Memory B cell (primary cell): ENCODE data around the gene DNM2.
"Not testable (repeated sequence)": the region's sequence is repeated elsewhere in the genome, so short reads cannot be mapped to it uniquely, and the experiment has no call there.

Source experiments
- ATAC-seq: fragments of 150-1000 bp; cut with Tn5 transposase; 2 replicates; pipeline ENCODE4 v1.10.0; 2021; ENCODE audit warnings: low read depth, mild to moderate bottlenecking, moderate library complexity
- DNase-seq, 2 donors: peaks; one replicate each; pipeline ENCODE4 v3.0.0; 2022; ENCODE audit warnings: low spot score in 2 of 2
- H3K27ac Mint-ChIP-seq: one replicate; pipeline ENCODE4 v1.8.0; 2022; ENCODE audit warnings: mild to moderate bottlenecking, moderate library complexity, mixed read lengths
- H3K27me3 Mint-ChIP-seq: one replicate; pipeline ENCODE4 v1.8.0; 2022; ENCODE audit warnings: mixed read lengths
- H3K36me3 Mint-ChIP-seq: one replicate; pipeline ENCODE4 v1.8.0; 2022; ENCODE audit warnings: mild to moderate bottlenecking, mixed read lengths
- H3K4me1 Mint-ChIP-seq: one replicate; pipeline ENCODE4 v1.8.0; 2022; ENCODE audit warnings: mixed read lengths
- H3K4me3 Mint-ChIP-seq: one replicate; pipeline ENCODE4 v1.8.0; 2022; ENCODE audit warnings: mild to moderate bottlenecking, moderate library complexity, mixed read lengths
- H3K9me3 Mint-ChIP-seq: one replicate; pipeline ENCODE4 v1.8.0; 2022; ENCODE audit warnings: mixed read lengths

DNM2 gene

GRCh38 chr19:10717356-10718204, at the start of gene DNM2:
TSS of gene DNM2 (plus strand) at chr19:10718079. CDS start at chr19:10718243, 164 bp downstream.
- Mint-ChIP-seq H3K4me3 (peak within 1 kb of the TSS; percentile 88), H3K36me3 (peaks cover 1% of the 10 kb centered on the region), H3K27me3 (no peaks in the 10 kb centered on the region), H3K4me1 (peaks cover 24% of the 10 kb centered on the region), H3K9me3 (no peaks in the 10 kb centered on the region), H3K27ac (peak within 1 kb of the TSS; percentile 81)
- ATAC-seq: peak; percentile 81
- DNase-seq: peak; percentile 94 to 98

DNA sequence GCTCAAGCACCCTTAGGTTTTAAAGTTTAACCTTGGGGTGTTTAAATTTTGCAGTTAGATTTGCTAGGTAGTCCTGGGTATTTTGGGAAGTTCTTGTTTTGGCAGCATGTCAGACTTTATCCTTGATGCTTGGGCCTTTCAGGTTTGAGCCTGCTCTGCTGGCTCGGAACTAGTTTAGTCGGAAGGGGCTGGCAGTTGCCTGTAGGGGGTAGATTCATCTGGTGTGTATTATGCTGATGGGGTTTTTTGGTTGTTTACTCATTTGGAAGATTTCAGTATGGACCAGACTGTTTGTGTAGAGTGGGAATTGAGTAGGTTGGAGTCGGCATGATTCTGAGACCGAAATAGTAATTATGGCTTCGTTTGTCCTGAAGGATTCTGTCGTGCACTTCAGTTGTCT, 48.6 kb upstream of the DNM2 start:
- Mint-ChIP-seq H3K36me3 (peaks cover 7% of the 10 kb centered on the region), H3K4me1 (peaks cover 33% of the 10 kb centered on the region), H3K9me3 (no peaks in the 10 kb centered on the region), H3K27ac (peak overlapping the region; percentile 32), H3K27me3 (no peaks in the 10 kb centered on the region), H3K4me3 (no peak overlapping the region)
- DNase-seq (no peak), ATAC-seq (no peak)

GRCh38 chr19:10670182-10670581, 47.7 kb upstream of the DNM2 start:
- Mint-ChIP-seq H3K4me1 (peaks cover 33% of the 10 kb centered on the region), H3K9me3 (no peaks in the 10 kb centered on the region), H3K4me3 (no peak overlapping the region), H3K27ac (no peak overlapping the region), H3K27me3 (no peaks in the 10 kb centered on the region), H3K36me3 (peaks cover 7% of the 10 kb centered on the region)
- DNase-seq: no peak
- no peak for ATAC-seq

GRCh38 chr19:10670876-10671804, 46.7 kb upstream of the DNM2 start:
- Mint-ChIP-seq H3K4me1 (peaks cover 32% of the 10 kb centered on the region), H3K36me3 (peaks cover 10% of the 10 kb centered on the region)

DNA sequence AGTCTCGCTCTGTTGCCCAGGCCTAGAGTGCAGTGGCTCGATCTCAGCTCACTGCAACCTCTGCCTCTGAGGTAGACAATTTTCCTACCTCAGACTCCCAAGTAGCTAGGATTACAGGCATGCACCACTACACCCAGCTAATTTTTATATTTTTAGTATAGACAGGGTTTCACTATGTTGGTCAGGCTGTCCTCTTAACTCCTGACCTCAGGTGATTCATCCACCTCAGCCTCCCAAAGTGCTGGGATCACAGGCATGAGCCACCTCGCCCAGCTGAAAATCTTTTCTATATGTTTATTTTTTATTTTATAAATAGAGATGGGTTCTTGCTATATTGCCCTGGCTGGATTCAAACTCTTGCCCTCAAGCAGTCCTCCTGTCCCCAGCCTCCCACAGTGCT, 46.0 kb upstream of the DNM2 start:
- H3K27ac Mint-ChIP-seq, ATAC-seq, H3K9me3 Mint-ChIP-seq, H3K27me3 Mint-ChIP-seq, H3K4me3 Mint-ChIP-seq, DNase-seq: not testable (repeated sequence)
- Mint-ChIP-seq H3K36me3 (peaks cover 12% of the 10 kb centered on the region), H3K4me1 (peaks cover 28% of the 10 kb centered on the region)

More at GRCh38 chr19:10670876-10671804, 46.7 kb upstream of the DNM2 start:
- Mint-ChIP-seq H3K4me3 (no peak overlapping the region), H3K27ac (peak overlapping the region; percentile 71), H3K9me3 (no peaks in the 10 kb centered on the region), H3K27me3 (no peaks in the 10 kb centered on the region)
- DNase-seq (no peak), ATAC-seq (no peak)

- peaks cover 22% of the 10 kb centered on the region for H3K36me3 Mint-ChIP-seq
Observed at GRCh38 chr19:10675214-10675613, 42.7 kb upstream of the DNM2 start.

GRCh38 chr19:10677751-10678150, 40.1 kb upstream of the DNM2 start:
- Mint-ChIP-seq H3K4me1 (no peaks in the 10 kb centered on the region), H3K9me3 (no peaks in the 10 kb centered on the region), H3K4me3 (no peak overlapping the region), H3K27me3 (no peaks in the 10 kb centered on the region), H3K36me3 (peaks cover 22% of the 10 kb centered on the region), H3K27ac (peak overlapping the region; percentile 36)
- DNase-seq (no peak), ATAC-seq (no peak)

More at GRCh38 chr19:10675214-10675613, 42.7 kb upstream of the DNM2 start:
- H3K27ac Mint-ChIP-seq, H3K4me1 Mint-ChIP-seq, H3K27me3 Mint-ChIP-seq, H3K4me3 Mint-ChIP-seq, DNase-seq, ATAC-seq, H3K9me3 Mint-ChIP-seq: not testable (repeated sequence)

DNA sequence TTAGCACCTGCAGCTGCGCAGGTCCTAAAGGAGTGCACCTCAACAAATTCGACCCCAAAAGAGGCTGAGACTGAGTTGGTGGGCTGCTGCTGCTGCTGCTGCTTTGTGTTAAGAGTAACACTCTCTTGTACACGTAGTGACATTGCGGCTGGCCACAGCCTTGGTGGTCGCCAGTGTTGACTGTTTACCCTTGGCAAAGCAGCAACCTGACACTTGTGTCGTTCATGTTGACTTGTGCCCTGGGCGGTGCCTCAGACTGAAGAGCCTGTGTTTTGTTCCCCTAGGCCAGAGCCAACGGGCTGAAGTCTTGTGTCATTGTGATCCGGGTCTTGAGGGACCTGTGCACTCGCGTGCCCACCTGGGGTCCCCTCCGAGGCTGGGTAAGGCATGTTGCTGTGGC, 39.1 kb upstream of the DNM2 start:
- Mint-ChIP-seq H3K4me3 (no peak overlapping the region), H3K27me3 (no peaks in the 10 kb centered on the region), H3K4me1 (no peaks in the 10 kb centered on the region), H3K9me3 (no peaks in the 10 kb centered on the region), H3K36me3 (peaks cover 21% of the 10 kb centered on the region), H3K27ac (no peak overlapping the region)
- ATAC-seq: no peak
- DNase-seq: no peak

DNA sequence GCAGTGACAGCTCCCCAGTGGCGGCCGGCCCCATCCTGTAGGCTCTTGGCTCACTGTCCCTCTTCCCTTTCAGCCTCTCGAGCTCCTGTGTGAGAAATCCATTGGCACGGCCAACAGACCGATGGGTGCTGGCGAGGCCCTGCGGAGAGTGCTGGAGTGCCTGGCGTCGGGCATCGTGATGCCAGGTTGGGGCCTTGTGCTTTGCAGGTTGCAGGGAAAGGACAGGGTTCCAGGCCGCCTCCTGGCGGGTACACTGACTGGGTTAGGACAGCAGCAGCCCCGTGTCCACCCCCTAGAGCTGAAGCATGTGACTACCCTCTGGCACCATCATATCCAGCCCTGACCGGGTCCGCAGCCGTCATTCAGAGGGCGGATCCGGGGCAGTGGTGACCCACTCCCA, 38.1 kb upstream of the DNM2 start:
- Mint-ChIP-seq H3K9me3 (no peaks in the 10 kb centered on the region), H3K27ac (no peak overlapping the region), H3K36me3 (peaks cover 25% of the 10 kb centered on the region), H3K27me3 (no peaks in the 10 kb centered on the region), H3K4me1 (no peaks in the 10 kb centered on the region), H3K4me3 (no peak overlapping the region)
- DNase-seq (no peak), ATAC-seq (no peak)

GRCh38 chr19:10680545-10681135, 37.2 kb upstream of the DNM2 start:
- peaks cover 25% of the 10 kb centered on the region for H3K36me3 Mint-ChIP-seq
- H3K4me1 Mint-ChIP-seq: no peaks in the 10 kb centered on the region
- H3K27me3 Mint-ChIP-seq: no peaks in the 10 kb centered on the region
- no peak overlapping the region for H3K4me3 Mint-ChIP-seq
- DNase-seq (no peak), ATAC-seq (no peak)
- peak overlapping the region; percentile 53 for H3K27ac Mint-ChIP-seq
- no peaks in the 10 kb centered on the region for H3K9me3 Mint-ChIP-seq

DNA sequence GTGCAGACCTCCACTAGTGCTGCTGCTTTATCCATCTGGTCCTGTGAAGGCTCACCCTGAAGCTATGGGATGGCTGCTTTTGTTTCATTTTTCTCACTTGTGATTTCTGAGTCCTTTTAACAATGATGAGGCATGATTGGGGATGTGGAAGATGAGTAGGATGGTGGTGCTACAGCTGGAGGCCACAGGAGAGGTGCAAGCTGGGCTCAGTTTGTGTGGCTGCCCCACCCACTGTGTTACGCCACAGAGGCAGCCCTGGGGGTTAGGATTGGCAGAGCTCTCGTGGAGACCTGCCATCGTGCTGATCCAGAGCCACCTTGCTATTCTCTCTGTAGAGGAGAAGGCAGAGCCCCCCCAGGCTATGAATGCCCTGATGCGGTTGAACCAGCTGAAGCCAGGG, 36.2 kb upstream of the DNM2 start:
- Mint-ChIP-seq H3K4me1 (no peaks in the 10 kb centered on the region), H3K4me3 (no peak overlapping the region), H3K36me3 (peaks cover 22% of the 10 kb centered on the region)

GRCh38 chr19:10682397-10683063, 35.3 kb upstream of the DNM2 start:
- Mint-ChIP-seq H3K27me3 (no peaks in the 10 kb centered on the region), H3K27ac (no peak overlapping the region), H3K9me3 (no peaks in the 10 kb centered on the region), H3K4me1 (no peaks in the 10 kb centered on the region), H3K36me3 (peaks cover 22% of the 10 kb centered on the region), H3K4me3 (no peak overlapping the region)
- no peak for DNase-seq
- no peak for ATAC-seq

More for the DNA sequence above, 36.2 kb upstream of the DNM2 start:
- DNase-seq: no peak
- no peak for ATAC-seq
- H3K9me3 Mint-ChIP-seq: no peaks in the 10 kb centered on the region
- H3K27ac Mint-ChIP-seq: no peak overlapping the region
- no peaks in the 10 kb centered on the region for H3K27me3 Mint-ChIP-seq

GRCh38 chr19:10683064-10683426, 34.8 kb upstream of the DNM2 start:
- Mint-ChIP-seq H3K36me3 (peaks cover 21% of the 10 kb centered on the region), H3K4me3 (no peak overlapping the region), H3K9me3 (no peaks in the 10 kb centered on the region), H3K27ac (no peak overlapping the region), H3K4me1 (no peaks in the 10 kb centered on the region), H3K27me3 (no peaks in the 10 kb centered on the region)
- ATAC-seq (no peak), DNase-seq (no peak)
